ENCODE results near the gene ANK3.

GRCh38 chr10:60105295-60105695 lies 284.4 kb downstream of the ANK3 start:
- TF ChIP-seq EZH2 (IDR thresholded peaks at IDR 0.05; ENCODE audit: low read length) (no peak), CTCF (optimal IDR thresholded peaks at IDR 0.05 in 1 of 3, IDR thresholded peaks at IDR 0.05 in 1 of 3, conservative IDR thresholded peaks at IDR 0.05 in 1 of 3; ENCODE audit: extremely low read depth in 1 of 3, insufficient read depth in 2 of 3, low read length in 3 of 3) (no peak)

Measured in keratinocyte (primary cell).